H1 (cell line): ENCODE data around the gene PEPD. TPM values are rescaled to one million over a fixed set of nuclear protein-coding genes. Genes with fewer than 3 reads are reported as not detected.

ENCODE experiments used
- polyA plus RNA-seq, 7 experiments: library from polyadenylated mRNA; depleted of rRNA in 3 of 7; stranded (reverse) in 5 of 7; unstranded in 2 of 7; fragments of >200 nt in 5 of 7; fragments of 200-250 nt in 2 of 7; gene quantifications; 1 replicate in 5 of 7; 2 replicates in 1 of 7; 4 replicates in 1 of 7; pipeline versions ENCODE4 v1.2.1 to v1.2.3, GENCODE V29; 2011 to 2013; ENCODE audit warnings: missing spikeins in 2 of 7, mixed read lengths in 2 of 7
- total RNA-seq: library from RNA; stranded (reverse); fragmentation: NEBNext Ultra II Directional; extraction: Animal tissue kit (Norgen Biotek cat#: 25700); gene quantifications from 2 replicates; pipeline ENCODE4 v1.2.1, GENCODE V29; 2021

Gene PEPD
- total and polyA plus RNA-seq, 2 of the 8 experiments (the other 6 are each of a cell fraction or from before 2014, with no cell fraction given): 84.1 to 178 TPM

Other genes starting within 250 kb of the PEPD start
- 2.7 and 3.0 TPM in 2 replicates for gene CEBPA, start 219.3 kb downstream of the PEPD start, total RNA-seq
- gene CEBPA, start 219.3 kb downstream of the PEPD start, polyA plus RNA-seq (2011; rRNA removed): 2.0 and 2.4 TPM in 2 replicates
- 32.7 and 35.4 TPM in 2 replicates for gene CEBPG, start 148.1 kb downstream of the PEPD start, total RNA-seq
- 10.9 and 12.3 TPM in 2 replicates for gene CEBPG, start 148.1 kb downstream of the PEPD start, polyA plus RNA-seq (2011; rRNA removed)
- gene CHST8, start 100.2 kb upstream of the PEPD start, total RNA-seq: 9.9 and 10.8 TPM in 2 replicates
- gene CHST8, start 100.2 kb upstream of the PEPD start, polyA plus RNA-seq (2011; rRNA removed): 28.2 and 31.7 TPM in 2 replicates